Embryonic facial prominence (tissue), 1 donor: ENCODE measurements around the gene SLC29A4.

Source experiments
- DNase-seq: peaks from one replicate; pipeline ENCODE4 v3.0.0-alpha.2; 2016; ENCODE audit errors: extremely low spot score

The SLC29A4 gene

DNA sequence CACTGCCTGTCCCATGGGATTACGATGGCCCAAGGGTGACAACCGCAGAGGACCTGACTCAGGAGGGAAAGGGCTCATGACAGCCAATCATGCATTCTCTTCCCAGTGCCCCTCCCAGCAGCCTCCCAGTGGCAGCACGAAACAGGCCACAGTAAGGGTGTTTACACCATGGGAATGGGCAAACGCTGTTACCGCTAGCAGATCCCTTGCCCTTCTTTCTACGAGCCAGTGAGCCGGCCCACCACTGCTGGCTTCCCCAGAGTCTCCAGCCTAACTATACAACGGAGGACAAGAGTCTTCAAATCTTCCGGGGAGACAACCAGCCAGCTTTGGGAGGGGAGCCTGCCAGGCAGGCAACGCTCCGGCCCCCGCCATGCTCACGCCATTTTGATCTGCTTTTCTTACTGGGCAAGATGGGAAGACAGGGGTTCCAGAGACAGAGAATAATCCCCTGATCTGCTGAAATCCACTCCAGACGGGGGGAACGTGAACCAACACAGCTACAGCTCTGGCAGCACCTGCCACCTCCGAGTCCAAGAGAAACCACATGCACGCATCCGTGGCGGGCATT is 69.8 kb downstream of the SLC29A4 start:
- DNase-seq: no peak

DNA sequence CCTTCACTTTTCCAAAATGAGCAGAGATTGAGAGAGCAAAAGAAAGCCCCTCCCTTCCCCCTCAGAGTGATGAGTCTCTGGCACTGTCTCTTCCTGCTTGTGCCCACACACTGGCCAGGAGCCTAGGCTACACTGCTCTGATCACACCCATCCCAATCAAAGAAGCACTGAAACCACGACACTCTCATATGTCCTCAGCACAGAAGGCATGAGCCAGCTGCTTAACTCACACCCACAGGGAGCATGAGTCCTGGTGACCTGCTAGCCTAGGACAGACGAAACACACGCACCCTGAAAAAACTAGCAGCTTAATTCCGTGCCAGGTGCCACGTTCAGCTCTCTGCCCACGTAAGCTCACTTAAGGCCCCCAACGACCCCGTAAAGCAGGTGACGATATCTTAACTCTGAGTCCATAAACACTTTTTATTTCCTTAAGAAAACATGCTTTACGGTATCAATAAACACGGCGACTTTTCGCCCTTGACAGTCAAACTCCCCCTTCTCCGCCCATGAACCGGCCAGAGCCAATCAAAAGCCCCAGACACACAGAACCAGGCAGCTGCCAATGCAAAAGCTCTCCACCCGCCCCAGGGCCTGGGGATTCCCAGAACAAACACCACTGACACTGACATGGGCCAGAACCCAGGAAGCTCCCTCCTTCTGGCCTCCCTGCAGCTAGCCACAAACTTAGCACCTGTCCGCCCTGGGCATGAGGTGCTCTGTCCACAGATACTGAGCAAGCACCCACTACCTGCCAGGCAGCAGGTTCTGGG is 71.9 kb downstream of the SLC29A4 start:
- DNase-seq: no peak
